HepG2 (cell line): Measurements from ENCODE around the gene TMTC2. TPM values are rescaled to one million over a fixed set of nuclear protein-coding genes. Genes with fewer than 3 reads are reported as not detected.

Experiments used
- ATAC-seq: fragments of 200-7000 bp; cut with Tn5 transposase; 3 replicates; pipeline ENCODE4 v1.9.1; 2020; ENCODE audit warnings: mild to moderate bottlenecking, moderate library complexity
- BruUV-seq: library from RNA; stranded (reverse); fragments of 400-500 nt; replicated peaks from 2 replicates; lab custom pipeline; 2021; lab: Mats Ljungman, UMichigan
- CTCF ChIA-PET: fragments of 300-600 bp; formaldehyde crosslinking; extraction: SDS; loops from one replicate; lab custom pipeline; 2021; ENCODE audit warnings: low total read pairs, inconsistent platforms, low intra/inter-chr PET ratio; lab: Yijun Ruan, JAX
- POLR2A ChIA-PET: fragments of 350-600 bp; sonication (Branson Sonifier 250); formaldehyde crosslinking; loops from one replicate; lab custom pipeline; 2020; ENCODE audit warnings: antibody characterized with exemption, inconsistent platforms; lab: Yijun Ruan, JAX
- DNase-seq: peaks from one replicate; pipeline ENCODE4 v3.0.0-alpha.2; 2015; ENCODE audit warnings: low spot score
- FAIRE-seq: peaks from 3 replicates; lab custom pipeline; 2011; peaks lifted over from hg19 to GRCh38; lab: Jason Lieb, UNC
- H2AFZ ChIP-seq: one replicate; pipeline ENCODE4 v1.6.1; 2011; ENCODE audit warnings: low read length, inconsistent platforms
- H3K27ac ChIP-seq: fragments of 300-600 bp; 3 replicates; pipeline ENCODE4 v1.8.0; 2011; ENCODE audit warnings: mixed run types, mild to moderate bottlenecking, mixed read lengths, low read length, inconsistent platforms; ENCODE audit not compliant: insufficient read depth; ENCODE audit errors: extremely low read length
- H3K27me3 ChIP-seq, 2 experiments: fragments of 200-600 bp in 1 of 2; 2 replicates in 1 of 2; 3 replicates in 1 of 2; pipeline versions ENCODE4 v1.6.0 to v1.8.0; 2011; ENCODE audit warnings: low read length in 2 of 2, mild to moderate bottlenecking in 2 of 2, moderate library complexity in 2 of 2, inconsistent platforms in 1 of 2; ENCODE audit not compliant: insufficient read depth in 2 of 2, control insufficient read depth in 1 of 2
- H3K36me3 ChIP-seq, 2 experiments: fragments of 200-600 bp in 1 of 2; replicated peaks in 1 of 2; 2 replicates in 1 of 2; 3 replicates in 1 of 2; pipeline versions ENCODE4 v1.5.1 to v1.8.0; 2011; ENCODE audit warnings: low read length in 2 of 2, inconsistent platforms in 1 of 2; ENCODE audit not compliant: insufficient read depth in 2 of 2, control insufficient read depth in 1 of 2
- H3K4me1 ChIP-seq: 2 replicates; pipeline ENCODE4 v1.5.1; 2012; ENCODE audit warnings: low read length, inconsistent platforms; ENCODE audit not compliant: insufficient read depth
- H3K4me2 ChIP-seq: 2 replicates; pipeline ENCODE4 v1.6.0; 2011; ENCODE audit warnings: low read depth, low read length, inconsistent platforms
- H3K4me3 ChIP-seq, 3 experiments: fragments of 200-600 bp in 1 of 3; sonication (generic), shearing (Covaris generic) in 1 of 3; replicated peaks in 1 of 3; 2 replicates each; pipeline ENCODE4 v1.5.1; 2011 to 2016; ENCODE audit warnings: low read length in 3 of 3, inconsistent platforms in 2 of 3, low read depth in 2 of 3, mild to moderate bottlenecking in 2 of 3, control low read depth in 1 of 3, mixed read lengths in 1 of 3; ENCODE audit not compliant: insufficient read depth in 1 of 3
- H3K79me2 ChIP-seq: one replicate; pipeline ENCODE4 v1.6.1; 2011; ENCODE audit warnings: low read length, inconsistent platforms; ENCODE audit not compliant: insufficient read depth
- H3K9ac ChIP-seq: 2 replicates; pipeline ENCODE4 v1.6.0; 2011; ENCODE audit warnings: mild to moderate bottlenecking, low read depth, low read length, inconsistent platforms; ENCODE audit not compliant: insufficient read depth
- H3K9me3 ChIP-seq: 2 replicates; pipeline ENCODE4 v1.5.1; 2012; ENCODE audit warnings: mild to moderate bottlenecking, low read length
- H4K20me1 ChIP-seq: 2 replicates; pipeline ENCODE4 v1.6.0; 2011; ENCODE audit warnings: inconsistent platforms, mild to moderate bottlenecking, low read length, moderate library complexity; ENCODE audit not compliant: insufficient read depth
- ARHGAP35 ChIP-seq: sonication (generic); formaldehyde crosslinking; IDR thresholded peaks from 2 replicates; pipeline ENCODE4 v1.9.0; 2022; ENCODE audit warnings: mild to moderate bottlenecking, inconsistent platforms, moderate library complexity, missing genetic modification reagents, borderline replicate concordance
- CC2D1A ChIP-seq: sonication (generic); formaldehyde crosslinking; IDR thresholded peaks from 2 replicates; pipeline ENCODE4 v1.8.1; 2023; ENCODE audit warnings: mild to moderate bottlenecking, missing genetic modification reagents
- CHD4 ChIP-seq: fragments of 200-600 bp; sonication (generic); IDR thresholded peaks from 2 replicates; pipeline ENCODE4 v1.7.0; 2017; ENCODE audit warnings: mild to moderate bottlenecking, low read length, borderline replicate concordance
- CREM ChIP-seq, 2 experiments: sonication (generic) in 1 of 2; formaldehyde crosslinking in 1 of 2; IDR thresholded peaks; 2 replicates each; pipeline versions ENCODE4 v1.4.0 to v1.6.1; 2016 to 2020; ENCODE audit warnings: antibody characterized with exemption in 1 of 2, mild to moderate bottlenecking in 1 of 2, missing genetic modification reagents in 1 of 2
- IKZF4 ChIP-seq: sonication (generic); formaldehyde crosslinking; IDR thresholded peaks from 2 replicates; pipeline ENCODE4 v1.5.1; 2020; ENCODE audit warnings: borderline replicate concordance, mild to moderate bottlenecking, low read depth, missing genetic modification reagents; ENCODE audit errors: not compliant biosample characterization
- NKX3-1 ChIP-seq: sonication (generic); formaldehyde crosslinking; IDR thresholded peaks from 2 replicates; pipeline ENCODE4 v1.5.0; 2020; ENCODE audit warnings: missing genetic modification reagents
- RERE ChIP-seq: IDR thresholded peaks from 2 replicates; pipeline ENCODE4 v1.6.1; 2016; ENCODE audit warnings: low read depth, missing genetic modification reagents, missing compliant biosample characterization
- THAP11 ChIP-seq: IDR thresholded peaks from 2 replicates; pipeline ENCODE4 v1.6.1; 2016; ENCODE audit warnings: missing biosample characterization, missing genetic modification reagents
- ZNF260 ChIP-seq: sonication (generic); formaldehyde crosslinking; IDR thresholded peaks from 2 replicates; pipeline ENCODE4 v1.4.0; 2020; ENCODE audit warnings: missing genetic modification reagents, low read depth, mild to moderate bottlenecking, borderline replicate concordance
- ZNF512B ChIP-seq: sonication (generic); formaldehyde crosslinking; IDR thresholded peaks from 2 replicates; pipeline ENCODE4 v1.5.1; 2020; ENCODE audit warnings: missing genetic modification reagents, mild to moderate bottlenecking, borderline replicate concordance
- ZNF549 ChIP-seq: sonication (generic); formaldehyde crosslinking; IDR thresholded peaks from 2 replicates; pipeline ENCODE4 v1.5.0; 2020; ENCODE audit warnings: missing genetic modification reagents
- ZNF577 ChIP-seq: sonication (generic); formaldehyde crosslinking; IDR thresholded peaks from 2 replicates; pipeline ENCODE4 v1.4.0; 2020; ENCODE audit warnings: mild to moderate bottlenecking, low read depth, missing genetic modification reagents, borderline replicate concordance
- ZNF607 ChIP-seq: sonication (generic); formaldehyde crosslinking; IDR thresholded peaks from 2 replicates; pipeline ENCODE4 v1.5.1; 2020; ENCODE audit warnings: missing genetic modification reagents, mild to moderate bottlenecking, borderline replicate concordance
- ZNF670 ChIP-seq: sonication (generic); formaldehyde crosslinking; IDR thresholded peaks from 2 replicates; pipeline ENCODE4 v1.8.0; 2022; ENCODE audit warnings: mild to moderate bottlenecking, missing genetic modification reagents, borderline replicate concordance
- ZNF75D ChIP-seq: sonication (generic); formaldehyde crosslinking; IDR thresholded peaks from 2 replicates; pipeline ENCODE4 v1.8.1; 2023; ENCODE audit warnings: missing genetic modification reagents, mild to moderate bottlenecking, borderline replicate concordance
- ZNF772 ChIP-seq: sonication (generic); formaldehyde crosslinking; IDR thresholded peaks from 2 replicates; pipeline ENCODE4 v1.5.0; 2020; ENCODE audit warnings: mild to moderate bottlenecking, missing genetic modification reagents
- WGBS: methylation state at CpG from one replicate; pipeline ENCODE4 v1.1.6; 2017; ENCODE audit warnings: low lambda C conversion rate; 5-methylcytosine and 5-hydroxymethylcytosine counted together
- in situ Hi-C: cut with HindIII; loops from 2 replicates; pipeline ENCODE4 v1.10.0; 2017; ENCODE audit warnings: low pct_unique_long_range_greater_than_20kb; ENCODE audit not compliant: extremely low pct_ligation_motif_present
- intact Hi-C: fragments of 100-400 bp; cut with micrococcal nuclease; formaldehyde crosslinking; loops from one replicate; pipeline ENCODE4 v1.10.0; 2022; ENCODE audit not compliant: unreplicated experiment
- polyA plus RNA-seq, 8 experiments: library from polyadenylated mRNA; depleted of rRNA in 3 of 8; stranded (reverse) in 7 of 8; unstranded in 1 of 8; fragments of >200 nt; fragmentation: Illumina TruSeq in 4 of 8; extraction: Trizol in 4 of 8; gene quantifications; 2 replicates each; pipeline versions ENCODE4 v1.2.1 to v1.2.3, GENCODE V29; 2011 to 2016; ENCODE audit warnings: low read depth in 4 of 8, missing spikeins in 1 of 8, mixed read lengths in 1 of 8; ENCODE audit not compliant: insufficient read depth in 1 of 8
- total RNA-seq, 5 experiments: library from RNA; depleted of rRNA; stranded (reverse); fragments of >200 nt; fragmentation: Illumina TruSeq; extraction: Trizol; gene quantifications; 2 replicates each; pipeline ENCODE4 v1.2.3, GENCODE V29; 2016; ENCODE audit warnings: low read depth in 1 of 5

Gene TMTC2
- total and polyA plus RNA-seq, 2 of the 13 experiments (the other 11 are each of a cell fraction or from before 2014, with no cell fraction given): 0.55 to 0.63 TPM

GRCh38 chr12:83156815-83157214, 470.1 kb downstream of the TMTC2 start:
- H4K20me1 ChIP-seq: no peaks in the 10 kb centered on the region
- intact Hi-C loops (no loop called here), in situ Hi-C loops (no loop called here)
- no peak overlapping the region for H3K4me2 ChIP-seq
- DNase-seq: no peak
- H2AFZ ChIP-seq: no peak overlapping the region
- BruUV-seq: no TSS peak
- H3K4me1 ChIP-seq: no peaks in the 10 kb centered on the region
- CTCF ChIA-PET: no interaction called here
- H3K9ac ChIP-seq: no peak overlapping the region
- no peaks in the 10 kb centered on the region for H3K36me3 ChIP-seq
- ATAC-seq: no peak
- TF ChIP-seq ZNF670 (no peak), RERE (CRISPR knock-in tag) (no peak), THAP11 (CRISPR knock-in tag) (no peak), IKZF4 (no peak), ZNF577 (CRISPR knock-in tag) (no peak), ZNF75D (no peak), ZNF512B (no peak), ZNF772 (no peak), ZNF607 (no peak), ZNF549 (CRISPR knock-in tag) (no peak), CHD4 (no peak), CC2D1A (no peak), ARHGAP35 (no peak), NKX3-1 (CRISPR knock-in tag) (no peak), CREM (IDR thresholded peaks at IDR 0.05) (no peak), CREM (CRISPR knock-in tag; IDR thresholded peaks at IDR 0.05) (no peak), ZNF260 (CRISPR knock-in tag) (no peak)
- POLR2A ChIA-PET: no interaction called here
- WGBS: 18% methylated on average over 5 of the region's 5 CpGs
- no peaks in the 10 kb centered on the region for H3K27me3 ChIP-seq
- H3K9me3 ChIP-seq: 0 out of 2 replicates have a peak, but pooled peaks cover 7% of the 10 kb centered on the region
- no peak overlapping the region for H3K4me3 ChIP-seq
- H3K79me2 ChIP-seq: no peaks in the 10 kb centered on the region
- no peak for FAIRE-seq
- no peak overlapping the region for H3K27ac ChIP-seq
